Kidney epithelial cell (primary cell): Measurements from ENCODE around the gene AAMP. TPM values are rescaled to one million over a fixed set of nuclear protein-coding genes. Genes with fewer than 3 reads are reported as not detected.
"Not testable (repeated sequence)": the region's sequence is repeated elsewhere in the genome, so short reads cannot be mapped to it uniquely, and the experiment has no call there.

ENCODE experiments used
- DNase-seq: peaks from one replicate; pipeline ENCODE4 v3.0.0-alpha.2; 2010; ENCODE audit warnings: low read depth
- H3K27me3 ChIP-seq: 2 replicates; pipeline ENCODE4 v1.6.0; 2011; ENCODE audit warnings: low read length; ENCODE audit not compliant: control insufficient read depth, insufficient read depth
- H3K36me3 ChIP-seq: 2 replicates; pipeline ENCODE4 v1.5.1; 2011; ENCODE audit warnings: low read length; ENCODE audit not compliant: control insufficient read depth, insufficient read depth
- H3K4me3 ChIP-seq: 2 replicates; pipeline ENCODE4 v1.5.1; 2011; ENCODE audit warnings: low read depth, mild to moderate bottlenecking, control low read depth, low read length
- CTCF ChIP-seq: IDR thresholded peaks from 2 replicates; pipeline ENCODE4 v1.5.1; 2011; ENCODE audit warnings: mild to moderate bottlenecking, moderate library complexity, low read length, control low read depth, inconsistent platforms; ENCODE audit not compliant: insufficient read depth, poor library complexity, severe bottlenecking
- total RNA-seq: library from RNA; depleted of rRNA; stranded (reverse); fragments of >200 nt; gene quantifications from 2 replicates; pipeline ENCODE4 v1.2.3, GENCODE V29; 2015

AAMP gene
- 173 and 174 TPM in 2 replicates for total RNA-seq

- Histone ChIP-seq H3K27me3 (no peaks in the 10 kb centered on the region), H3K4me3 (peak within 1 kb of the TSS; percentile 79), H3K36me3 (no peaks in the 10 kb centered on the region)
- peak; percentile 96 for DNase-seq
- no peak for TF ChIP-seq CTCF
Measured at GRCh38 chr2:218269900-218270720, at the start of gene AAMP, which contains the start of gene PNKD. AAMP (minus strand) TSS chr2:218270137; CDS start chr2:218270086, 51 bp downstream. PNKD (plus strand) TSS chr2:218270519; CDS start chr2:218270536, 17 bp downstream.

GRCh38 chr2:218318241-218318640 lies 48.3 kb upstream of the AAMP start:
- TF ChIP-seq CTCF = no peak
- DNase-seq = no peak
- Histone ChIP-seq H3K27me3 (no peaks in the 10 kb centered on the region), H3K4me3 (no peak overlapping the region), H3K36me3 (no peaks in the 10 kb centered on the region)

GRCh38 chr2:218317835-218318234 lies 47.9 kb upstream of the AAMP start:
- H3K27me3 ChIP-seq = no peaks in the 10 kb centered on the region
- H3K36me3 ChIP-seq = no peaks in the 10 kb centered on the region
- no peak for DNase-seq
- H3K4me3 ChIP-seq = no peak overlapping the region
- no peak for TF ChIP-seq CTCF

- Histone ChIP-seq H3K27me3 (no peaks in the 10 kb centered on the region), H3K36me3 (no peaks in the 10 kb centered on the region), H3K4me3 (no peak overlapping the region)
- DNase-seq = no peak
- TF ChIP-seq CTCF = no peak
Measured at GRCh38 chr2:218317303-218317630, 47.3 kb upstream of the AAMP start.

- TF ChIP-seq CTCF = no peak
- no peak for DNase-seq
- Histone ChIP-seq H3K36me3 (no peaks in the 10 kb centered on the region), H3K27me3 (no peaks in the 10 kb centered on the region), H3K4me3 (no peak overlapping the region)
Measured at GRCh38 chr2:218315397-218315796, 45.5 kb upstream of the AAMP start.

- not testable (repeated sequence) for DNase-seq, H3K36me3 ChIP-seq, H3K4me3 ChIP-seq, H3K27me3 ChIP-seq
Measured at GRCh38 chr2:218314764-218315163, 44.8 kb upstream of the AAMP start.
